GM12892 (cell line): ENCODE data around the gene DCLK1.

Experiments
- POLR2A ChIP-seq: IDR thresholded peaks from 2 replicates; pipeline ENCODE4 v1.6.1; 2011; ENCODE audit warnings: low read depth, low read length, control low read depth
- POLR2AphosphoS5 ChIP-seq: IDR thresholded peaks from 2 replicates; pipeline ENCODE4 v1.6.1; 2011; ENCODE audit warnings: low read depth, low read length, control low read depth
- TAF1 ChIP-seq: IDR thresholded peaks from 2 replicates; pipeline ENCODE4 v1.6.1; 2011; ENCODE audit warnings: low read depth, mild to moderate bottlenecking, control low read depth, low read length, borderline replicate concordance

DNA sequence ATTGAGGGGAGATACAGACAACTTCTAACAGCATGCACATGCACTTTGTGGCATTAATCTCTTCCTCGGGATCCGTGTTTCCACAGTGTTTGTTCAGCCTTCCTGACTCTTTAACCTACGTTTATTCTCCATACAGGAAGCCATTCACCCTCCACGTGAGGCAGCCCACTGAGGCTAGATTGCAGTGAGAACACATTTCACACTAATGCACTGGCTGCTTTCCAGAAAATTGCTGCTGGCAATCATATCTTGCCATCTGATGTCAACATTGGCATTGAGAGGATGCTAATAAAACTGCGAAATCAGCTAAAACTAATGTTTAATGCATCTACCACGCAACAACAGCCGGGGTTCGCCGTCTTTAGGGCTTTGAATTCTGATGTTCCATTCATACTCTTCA is 30.0 kb downstream of the DCLK1 start:
- no peak for TF ChIP-seq POLR2AphosphoS5
- no peak for TF ChIP-seq POLR2A
- TF ChIP-seq TAF1 = no peak
